Measurements from ENCODE around the gene PTPRD. TPM values are rescaled to one million over a fixed set of nuclear protein-coding genes. Genes with fewer than 3 reads are reported as not detected.

The PTPRD gene
- total RNA-seq, 1 donor from 2014 or later, result 15.6 TPM

DNA sequence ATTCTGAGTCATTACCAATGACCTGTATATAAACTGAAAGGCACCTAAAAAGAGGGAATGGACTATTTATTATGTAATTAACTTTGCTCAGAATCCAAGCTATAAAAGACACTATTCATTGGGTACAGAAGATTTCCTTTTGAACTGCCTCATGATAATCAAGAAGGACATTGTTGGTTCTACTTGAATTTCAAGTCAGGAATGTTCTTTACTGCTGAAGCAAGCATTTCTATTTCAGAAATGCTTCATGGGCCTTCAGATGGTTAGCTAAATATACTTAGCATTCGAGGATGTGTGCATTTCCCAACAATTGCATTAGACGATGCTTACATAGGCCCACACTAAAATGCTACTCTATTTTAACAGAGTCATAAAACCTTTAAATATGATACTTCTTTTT is 2155.0 kb downstream of the PTPRD start:
- Histone ChIP-seq H3K4me3 (no peak overlapping the region), H3K36me3 (no peaks in the 10 kb centered on the region), H3K9me3 (replicated peaks) (no peaks in the 10 kb centered on the region), H3K27ac (replicated peaks) (no peak overlapping the region), H3K27me3 (ENCODE audit: low read depth) (no peaks in the 10 kb centered on the region), H3K4me1 (peaks cover 8% of the 10 kb centered on the region)
- DNase-seq, result no peak
- TF ChIP-seq, protein P1, sequence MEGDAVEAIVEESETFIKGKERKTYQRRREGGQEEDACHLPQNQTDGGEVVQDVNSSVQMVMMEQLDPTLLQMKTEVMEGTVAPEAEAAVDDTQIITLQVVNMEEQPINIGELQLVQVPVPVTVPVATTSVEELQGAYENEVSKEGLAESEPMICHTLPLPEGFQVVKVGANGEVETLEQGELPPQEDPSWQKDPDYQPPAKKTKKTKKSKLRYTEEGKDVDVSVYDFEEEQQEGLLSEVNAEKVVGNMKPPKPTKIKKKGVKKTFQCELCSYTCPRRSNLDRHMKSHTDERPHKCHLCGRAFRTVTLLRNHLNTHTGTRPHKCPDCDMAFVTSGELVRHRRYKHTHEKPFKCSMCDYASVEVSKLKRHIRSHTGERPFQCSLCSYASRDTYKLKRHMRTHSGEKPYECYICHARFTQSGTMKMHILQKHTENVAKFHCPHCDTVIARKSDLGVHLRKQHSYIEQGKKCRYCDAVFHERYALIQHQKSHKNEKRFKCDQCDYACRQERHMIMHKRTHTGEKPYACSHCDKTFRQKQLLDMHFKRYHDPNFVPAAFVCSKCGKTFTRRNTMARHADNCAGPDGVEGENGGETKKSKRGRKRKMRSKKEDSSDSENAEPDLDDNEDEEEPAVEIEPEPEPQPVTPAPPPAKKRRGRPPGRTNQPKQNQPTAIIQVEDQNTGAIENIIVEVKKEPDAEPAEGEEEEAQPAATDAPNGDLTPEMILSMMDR (IDR thresholded peaks at IDR 0.05; ENCODE audit: borderline replicate concordance), result no peak
- intact Hi-C loops (cut with micrococcal nuclease), result no loop called here

DNA sequence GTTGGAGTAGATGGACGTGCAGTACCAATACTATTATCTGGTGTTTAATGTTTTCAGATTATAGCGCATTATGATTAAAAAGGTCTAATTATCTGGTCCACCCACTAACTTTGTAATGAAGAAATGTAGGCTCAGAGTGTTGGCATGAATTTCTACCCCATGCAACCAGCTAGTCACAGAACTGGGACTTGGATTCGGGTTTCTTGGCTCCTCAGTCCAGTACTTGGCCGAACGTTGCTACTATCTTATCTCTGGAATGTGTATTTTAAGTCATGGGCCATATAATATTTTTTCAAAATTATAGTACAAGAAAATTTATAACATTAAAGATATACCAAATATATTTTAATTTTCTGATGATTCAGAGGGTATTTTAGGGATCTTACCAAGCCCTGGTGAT is 2155.7 kb downstream of the PTPRD start:
- no peak overlapping the region for H3K4me3 ChIP-seq

DNA sequence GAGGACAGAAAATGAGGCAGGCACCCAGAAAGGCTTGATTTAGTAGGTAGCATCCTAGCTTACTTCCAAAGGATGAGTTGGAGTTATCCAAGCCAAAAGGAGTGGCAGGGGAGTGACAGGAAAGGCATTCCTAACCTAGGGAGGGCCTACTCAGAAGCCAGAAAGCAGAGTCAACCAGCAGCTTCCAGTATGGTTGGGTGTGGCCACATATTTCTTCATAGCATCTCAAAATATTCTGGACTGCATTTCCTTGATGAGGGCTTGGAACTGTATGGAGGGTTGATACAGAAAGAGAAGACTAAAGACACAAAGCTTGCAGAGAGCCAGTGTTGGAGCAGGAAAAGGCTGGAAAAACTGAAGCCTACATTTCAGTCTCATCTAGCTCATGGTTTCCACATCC is 2156.5 kb downstream of the PTPRD start:
- no peak overlapping the region for H3K27ac ChIP-seq (replicated peaks)
- H3K4me1 ChIP-seq, result peaks cover 8% of the 10 kb centered on the region
- DNase-seq, result no peak
- H3K4me3 ChIP-seq, result no peak overlapping the region
- no peaks in the 10 kb centered on the region for H3K36me3 ChIP-seq
- no peaks in the 10 kb centered on the region for H3K27me3 ChIP-seq (ENCODE audit: low read depth)
- intact Hi-C loops (cut with micrococcal nuclease), result no loop called here
- TF ChIP-seq, protein P1 (IDR thresholded peaks at IDR 0.05; ENCODE audit: borderline replicate concordance), result no peak
- H3K9me3 ChIP-seq (replicated peaks), result no peaks in the 10 kb centered on the region

More for the DNA sequence above, 2155.7 kb downstream of the PTPRD start:
- DNase-seq, result no peak
- no peaks in the 10 kb centered on the region for H3K36me3 ChIP-seq
- H3K27me3 ChIP-seq (ENCODE audit: low read depth), result no peaks in the 10 kb centered on the region
- no peak overlapping the region for H3K27ac ChIP-seq (replicated peaks)
- H3K9me3 ChIP-seq (replicated peaks), result no peaks in the 10 kb centered on the region
- intact Hi-C loops (cut with micrococcal nuclease), result no loop called here
- TF ChIP-seq, protein P1 (IDR thresholded peaks at IDR 0.05; ENCODE audit: borderline replicate concordance), result no peak
- H3K4me1 ChIP-seq, result peaks cover 8% of the 10 kb centered on the region

DNA sequence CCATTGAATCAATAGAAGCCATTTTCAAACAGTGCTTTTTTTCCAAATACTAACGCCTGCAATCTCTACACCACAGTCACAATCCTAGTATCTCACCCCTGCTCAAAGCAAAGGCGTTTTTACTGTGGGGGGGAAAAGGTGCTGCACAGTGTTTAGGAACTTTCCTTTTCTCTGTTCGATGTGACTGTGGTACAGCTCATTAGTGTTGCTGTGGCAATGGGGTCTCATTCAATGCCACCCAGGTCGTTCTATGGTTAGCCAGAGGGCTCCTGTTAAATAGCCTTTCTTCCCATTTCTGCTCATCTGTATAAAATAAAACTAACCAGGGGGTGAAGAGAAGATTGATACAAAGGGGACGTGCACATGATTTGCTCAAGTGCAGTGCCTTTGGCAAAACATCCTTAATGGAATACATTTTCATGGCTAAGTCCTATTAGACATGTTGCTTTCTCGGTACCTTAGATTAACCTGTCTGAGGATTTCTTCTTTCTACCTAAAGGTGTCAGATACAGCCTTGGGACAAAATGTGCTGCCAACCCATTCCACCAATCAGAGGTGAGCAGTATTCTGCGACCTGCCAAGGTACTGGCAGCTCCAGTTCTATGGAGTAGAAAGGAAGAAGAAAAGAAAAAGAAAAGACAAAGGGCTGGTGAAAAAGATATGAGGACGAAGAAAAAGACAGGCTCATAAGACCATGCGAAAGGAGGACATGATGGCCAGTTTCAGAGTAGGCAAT is 2161.8 kb downstream of the PTPRD start:
- H3K27me3 ChIP-seq (ENCODE audit: low read depth), result no peaks in the 10 kb centered on the region
- no peaks in the 10 kb centered on the region for H3K36me3 ChIP-seq
- intact Hi-C loops (cut with micrococcal nuclease), result no loop called here
- no peak overlapping the region for H3K27ac ChIP-seq (replicated peaks)
- DNase-seq, result no peak
- H3K4me3 ChIP-seq, result no peak overlapping the region
- TF ChIP-seq, protein P1 (IDR thresholded peaks at IDR 0.05; ENCODE audit: borderline replicate concordance), result no peak
- no peaks in the 10 kb centered on the region for H3K4me1 ChIP-seq
- H3K9me3 ChIP-seq (replicated peaks), result no peaks in the 10 kb centered on the region

DNA sequence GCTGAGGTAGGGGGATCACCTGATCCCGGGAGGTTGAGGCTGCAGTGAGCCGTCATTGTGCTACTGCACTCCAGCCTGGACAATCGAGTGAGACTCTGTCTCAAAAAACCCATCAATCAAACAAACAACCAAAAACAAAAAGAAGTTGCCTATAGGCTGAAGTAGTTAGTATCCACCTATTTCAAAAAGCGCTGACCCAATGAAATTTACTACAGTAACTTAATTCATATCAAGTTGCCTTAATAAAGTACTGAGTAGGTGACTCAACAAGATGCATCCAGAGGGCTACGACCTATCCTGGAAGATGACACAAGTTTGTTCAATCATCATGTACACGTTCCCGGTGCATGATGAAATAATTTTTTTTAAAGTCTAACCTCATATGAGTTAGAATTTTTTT is 2164.6 kb downstream of the PTPRD start:
- H3K4me3 ChIP-seq, result no peak overlapping the region
- H3K27me3 ChIP-seq (ENCODE audit: low read depth), result no peaks in the 10 kb centered on the region
- intact Hi-C loops (cut with micrococcal nuclease), result no loop called here
- no peaks in the 10 kb centered on the region for H3K36me3 ChIP-seq
- no peak for DNase-seq
- no peaks in the 10 kb centered on the region for H3K9me3 ChIP-seq (replicated peaks)
- no peaks in the 10 kb centered on the region for H3K4me1 ChIP-seq
- no peak overlapping the region for H3K27ac ChIP-seq (replicated peaks)
- TF ChIP-seq, protein P1 (IDR thresholded peaks at IDR 0.05; ENCODE audit: borderline replicate concordance), result no peak
